Uterus (tissue), 4 donors: ENCODE data around the gene MKX. TPM values are rescaled to one million over a fixed set of nuclear protein-coding genes. Genes with fewer than 3 reads are reported as not detected.

ENCODE experiments used
- DNase-seq, 2 donors: peaks; one replicate each; pipeline ENCODE4 v3.0.0-alpha.2; 2019 to 2020
- H3K27ac ChIP-seq, 2 donors: fragments of 200-600 bp; sonication (generic); 1 replicate in 1 of 2; 2 replicates in 1 of 2; pipeline ENCODE4 v1.5.1; 2016 to 2018
- H3K27me3 ChIP-seq, 2 donors: fragments of 200-600 bp; sonication (generic); one replicate each; pipeline ENCODE4 v1.5.1; 2018 to 2019; ENCODE audit warnings: control low read depth in 1 of 2
- H3K36me3 ChIP-seq, 2 donors: fragments of 200-600 bp; sonication (generic); one replicate each; pipeline ENCODE4 v1.5.1; 2019; ENCODE audit warnings: control low read depth in 1 of 2
- H3K4me1 ChIP-seq, 2 donors: fragments of 200-600 bp; sonication (generic); one replicate each; pipeline ENCODE4 v1.5.1; 2018 to 2019; ENCODE audit warnings: control low read depth in 1 of 2
- H3K4me3 ChIP-seq, 2 donors: fragments of 200-600 bp; sonication (generic); 1 replicate in 1 of 2; 2 replicates in 1 of 2; pipeline ENCODE4 v1.5.1; 2018 to 2019; ENCODE audit warnings: mild to moderate bottlenecking in 1 of 2
- H3K9me3 ChIP-seq, 2 donors: fragments of 200-600 bp; sonication (generic); one replicate each; pipeline ENCODE4 v1.5.1; 2019; ENCODE audit warnings: control low read depth in 1 of 2
- CTCF ChIP-seq, 4 experiments: fragments of 200-600 bp in 2 of 4; fragments of 450-650 bp in 2 of 4; sonication (generic) in 2 of 4; IDR thresholded peaks; one replicate each; pipeline ENCODE4 v1.5.1; 2016 to 2019; ENCODE audit warnings: antibody characterized with exemption in 4 of 4, mild to moderate bottlenecking in 2 of 4, moderate library complexity in 1 of 4
- POLR2A ChIP-seq, 2 donors: fragments of 450-650 bp; IDR thresholded peaks; one replicate each; pipeline ENCODE4 v1.6.1; 2016; ENCODE audit warnings: antibody characterized with exemption in 2 of 2, mild to moderate bottlenecking in 1 of 2, moderate library complexity in 1 of 2
- intact Hi-C: fragments of 100-400 bp; cut with DNase I; formaldehyde crosslinking; loops from one replicate; pipeline ENCODE4 v1.15.1; 2023; ENCODE audit warnings: low total_unique reads
- total RNA-seq, 4 donors: library from RNA; depleted of rRNA in 3 of 4; stranded (reverse); fragments of >200 nt in 3 of 4; gene quantifications; one replicate each; pipeline versions ENCODE4 v1.1.0 to v1.2.4, GENCODE V29; 2014 to 2023
- donor health status: DM: yes; HTN: yes; CAD: no.

MKX gene
- total RNA-seq, result 1 to 10 TPM; 4.4 to 7.6 (median 5.4) TPM

DNA sequence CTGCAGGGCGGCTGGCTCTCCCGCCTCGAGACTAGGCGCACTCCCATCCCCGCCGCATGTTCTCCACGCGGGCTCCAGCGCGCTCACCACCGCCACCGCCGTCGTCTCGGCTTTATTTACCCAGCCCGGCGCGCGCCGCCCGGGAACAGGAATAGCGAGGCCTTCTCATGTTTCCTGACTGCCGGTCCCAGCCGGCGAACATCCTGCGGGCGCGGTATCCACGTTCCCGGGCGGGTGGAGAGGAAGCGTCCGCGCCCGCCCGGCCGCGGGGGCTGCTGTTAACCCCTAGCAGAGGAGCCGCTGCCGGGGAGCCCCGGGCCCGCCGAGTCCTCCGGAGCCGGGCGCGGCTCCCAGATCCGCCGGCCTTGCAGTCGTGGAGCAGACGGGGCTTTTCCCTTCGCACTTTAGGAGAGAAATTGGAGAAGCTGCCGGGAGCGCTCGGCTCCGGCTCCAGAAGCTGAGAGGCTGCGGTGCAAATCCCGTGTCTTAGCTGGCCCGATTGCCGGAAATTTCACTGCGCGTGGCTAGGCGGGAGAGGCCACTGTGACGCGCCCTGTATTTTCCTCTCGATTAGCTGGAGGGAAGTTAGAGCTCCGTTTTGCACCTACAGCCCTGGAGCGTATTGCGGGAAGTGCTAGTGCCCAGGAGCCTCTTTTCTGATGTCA, at the start of gene MKX:
TSS of gene MKX (minus strand) at position 88 of the 665 bp plus-strand sequence. CDS start 2,404 bp downstream, outside the sequence.
- peaks cover 20 to 30% of the 10 kb centered on the region in 2 donors for H3K27me3 ChIP-seq
- intact Hi-C loops, result no loop called here
- peak within 1 kb of the TSS; percentile 37 to 62 for H3K4me3 ChIP-seq
- no peak within 1 kb of the TSS for H3K27ac ChIP-seq
- peak; percentile 18 to 50 for DNase-seq
- H3K9me3 ChIP-seq, result no peaks in the 10 kb centered on the region
- no peaks in the 10 kb centered on the region for H3K36me3 ChIP-seq
- TF ChIP-seq POLR2A (IDR thresholded peaks at IDR 0.05) (no peak), CTCF (IDR thresholded peaks at IDR 0.05) (peak in 1 of 4 experiments; percentile 28)
- peaks cover 4 to 21% of the 10 kb centered on the region in 2 donors for H3K4me1 ChIP-seq

GRCh38 chr10:27794157-27794556, 48.5 kb upstream of the MKX start:
- no peak for TF ChIP-seq POLR2A (IDR thresholded peaks at IDR 0.05)
- TF ChIP-seq CTCF (IDR thresholded peaks at IDR 0.05), result no peak
- DNase-seq, result no peak
- H3K4me3 ChIP-seq, result no peak overlapping the region
- no peaks in the 10 kb centered on the region for H3K9me3 ChIP-seq
- no peak overlapping the region for H3K27ac ChIP-seq
- no peaks in the 10 kb centered on the region for H3K36me3 ChIP-seq
- no peaks in the 10 kb centered on the region for H3K27me3 ChIP-seq
- H3K4me1 ChIP-seq, result no peaks in the 10 kb centered on the region
- intact Hi-C loops, result no loop called here

GRCh38 chr10:27792216-27792615, 46.6 kb upstream of the MKX start:
- Histone ChIP-seq H3K36me3 (no peaks in the 10 kb centered on the region), H3K27me3 (no peaks in the 10 kb centered on the region), H3K27ac (no peak overlapping the region), H3K4me3 (no peak overlapping the region), H3K4me1 (no peaks in the 10 kb centered on the region), H3K9me3 (no peaks in the 10 kb centered on the region)
- TF ChIP-seq POLR2A (IDR thresholded peaks at IDR 0.05) (no peak), CTCF (IDR thresholded peaks at IDR 0.05) (no peak)
- no peak for DNase-seq
- intact Hi-C loops, result no loop called here

DNA sequence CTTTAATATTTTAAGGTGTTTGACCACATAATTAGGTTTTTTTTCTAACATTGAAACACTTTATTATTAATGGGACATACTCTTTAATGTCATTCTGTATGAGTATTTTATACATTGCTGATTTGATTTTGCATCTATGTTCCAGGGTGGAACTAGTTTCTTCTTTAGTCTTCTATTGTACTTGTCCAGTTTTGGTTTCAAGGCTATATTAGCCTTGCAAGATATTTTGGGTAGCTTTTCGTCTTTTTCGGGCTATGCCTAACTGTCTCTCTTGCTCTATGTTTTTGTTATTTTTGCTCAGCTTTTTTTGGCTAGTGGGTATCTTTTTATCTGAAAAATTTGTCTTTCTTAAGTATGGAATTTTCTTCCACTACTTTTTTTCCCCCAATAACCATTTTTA, 38.7 kb upstream of the MKX start:
- H3K27ac ChIP-seq, result no peak overlapping the region
- intact Hi-C loops, result no loop called here
- no peak for DNase-seq

More for the DNA sequence above, 38.7 kb upstream of the MKX start:
- no peaks in the 10 kb centered on the region for H3K36me3 ChIP-seq
- no peaks in the 10 kb centered on the region for H3K9me3 ChIP-seq
- H3K4me3 ChIP-seq, result no peak overlapping the region
- no peak for TF ChIP-seq CTCF (IDR thresholded peaks at IDR 0.05)
- no peaks in the 10 kb centered on the region for H3K27me3 ChIP-seq
- no peaks in the 10 kb centered on the region for H3K4me1 ChIP-seq
